ENCODE measurements around the gene PLEKHO1. TPM values are rescaled to one million over a fixed set of nuclear protein-coding genes. Genes with fewer than 3 reads are reported as not detected.

PLEKHO1 gene
- total RNA-seq, 4 donors from 2014 or later, result 5.2 to 23.1 (median 14.2) TPM

DNA sequence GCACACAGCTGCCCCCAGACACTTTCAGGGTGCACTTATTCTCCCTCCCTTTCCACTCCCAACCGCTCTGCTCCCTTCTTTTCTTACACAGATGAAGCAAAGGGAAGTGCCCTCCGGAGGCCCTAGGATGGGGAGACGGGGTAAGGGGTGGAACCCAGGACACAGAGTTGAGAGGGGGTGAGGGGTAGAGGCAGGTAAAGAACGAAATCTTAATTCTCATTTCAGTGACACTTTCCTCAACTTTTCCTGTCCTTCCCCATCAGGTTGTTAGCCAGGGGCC lies 12.8 kb downstream of the PLEKHO1 start:
- intact Hi-C loops (cut with DNase I), result no loop called here
- peaks cover 0 to 10% of the 10 kb centered on the region in 2 donors for H3K36me3 ChIP-seq
- H3K27me3 ChIP-seq, result no peaks in the 10 kb centered on the region
- H3K27ac ChIP-seq, result peak overlapping the region; percentile 81 to 96 (median 87)
- 47 to 52% methylated on average over 4 of the region's 4 CpGs for WGBS, 2 donors
- peaks cover 5 to 17% of the 10 kb centered on the region in 2 donors for H3K4me1 ChIP-seq
- H3K4me3 ChIP-seq (replicated peaks in 1 of 3), result no peak overlapping the region
- H3K9me3 ChIP-seq, result no peaks in the 10 kb centered on the region
- DNase-seq, result no peak
- no peak for TF ChIP-seq POLR2A (IDR thresholded peaks at IDR 0.05)
- TF ChIP-seq, protein P1, sequence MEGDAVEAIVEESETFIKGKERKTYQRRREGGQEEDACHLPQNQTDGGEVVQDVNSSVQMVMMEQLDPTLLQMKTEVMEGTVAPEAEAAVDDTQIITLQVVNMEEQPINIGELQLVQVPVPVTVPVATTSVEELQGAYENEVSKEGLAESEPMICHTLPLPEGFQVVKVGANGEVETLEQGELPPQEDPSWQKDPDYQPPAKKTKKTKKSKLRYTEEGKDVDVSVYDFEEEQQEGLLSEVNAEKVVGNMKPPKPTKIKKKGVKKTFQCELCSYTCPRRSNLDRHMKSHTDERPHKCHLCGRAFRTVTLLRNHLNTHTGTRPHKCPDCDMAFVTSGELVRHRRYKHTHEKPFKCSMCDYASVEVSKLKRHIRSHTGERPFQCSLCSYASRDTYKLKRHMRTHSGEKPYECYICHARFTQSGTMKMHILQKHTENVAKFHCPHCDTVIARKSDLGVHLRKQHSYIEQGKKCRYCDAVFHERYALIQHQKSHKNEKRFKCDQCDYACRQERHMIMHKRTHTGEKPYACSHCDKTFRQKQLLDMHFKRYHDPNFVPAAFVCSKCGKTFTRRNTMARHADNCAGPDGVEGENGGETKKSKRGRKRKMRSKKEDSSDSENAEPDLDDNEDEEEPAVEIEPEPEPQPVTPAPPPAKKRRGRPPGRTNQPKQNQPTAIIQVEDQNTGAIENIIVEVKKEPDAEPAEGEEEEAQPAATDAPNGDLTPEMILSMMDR (IDR thresholded peaks at IDR 0.05), result no peak

GRCh38 chr1:150162862-150163706 lies 13.4 kb downstream of the PLEKHO1 start:
- Histone ChIP-seq H3K4me1 (peaks cover 5 to 17% of the 10 kb centered on the region in 2 donors), H3K27ac (peak overlapping the region; percentile 81 to 96 (median 87)), H3K36me3 (peaks cover 0 to 10% of the 10 kb centered on the region in 2 donors), H3K27me3 (no peaks in the 10 kb centered on the region), H3K4me3 (replicated peaks in 1 of 3) (no peak overlapping the region), H3K9me3 (no peaks in the 10 kb centered on the region)
- intact Hi-C loops (cut with DNase I), result no loop called here
- WGBS, 2 donors, result 15 to 16% methylated on average over 14 of the region's 14 CpGs
- peak in 1 of 2 donors; percentile 93 for TF ChIP-seq POLR2A (IDR thresholded peaks at IDR 0.05)
- TF ChIP-seq, protein P1 (IDR thresholded peaks at IDR 0.05), result peak in 1 of 6 experiments; percentile 26
- peak; percentile 90 to 91 for DNase-seq

GRCh38 chr1:150164224-150164623 lies 14.5 kb downstream of the PLEKHO1 start:
- Histone ChIP-seq H3K36me3 (peaks cover 0 to 3% of the 10 kb centered on the region in 2 donors), H3K4me1 (peaks cover 5 to 17% of the 10 kb centered on the region in 2 donors), H3K4me3 (replicated peaks in 1 of 3) (no peak overlapping the region), H3K27me3 (no peaks in the 10 kb centered on the region), H3K27ac (peak overlapping the region; percentile 71 to 96 (median 81)), H3K9me3 (no peaks in the 10 kb centered on the region)
- WGBS, 2 donors, result 93 to 94% methylated on average over 5 of the region's 5 CpGs
- DNase-seq, result no peak
- TF ChIP-seq, protein P1 (IDR thresholded peaks at IDR 0.05), result no peak
- no peak for TF ChIP-seq POLR2A (IDR thresholded peaks at IDR 0.05)
- intact Hi-C loops (cut with DNase I), result no loop called here

GRCh38 chr1:150164779-150165178 lies 15.1 kb downstream of the PLEKHO1 start:
- Histone ChIP-seq H3K36me3 (no peaks in the 10 kb centered on the region), H3K4me3 (replicated peaks in 1 of 3) (no peak overlapping the region), H3K27me3 (no peaks in the 10 kb centered on the region), H3K4me1 (peaks cover 5 to 17% of the 10 kb centered on the region in 2 donors), H3K9me3 (no peaks in the 10 kb centered on the region), H3K27ac (peak overlapping the region in 1 of 3 donors; percentile 96)
- 91 to 96% methylated on average over 5 of the region's 5 CpGs for WGBS, 2 donors
- DNase-seq, result no peak
- intact Hi-C loops (cut with DNase I), result loop anchor here (5.0 kb wide), 1 partner anchor 202 kb away; no protein-coding TSS in a partner anchor
- no peak for TF ChIP-seq POLR2A (IDR thresholded peaks at IDR 0.05)
- TF ChIP-seq, protein P1 (IDR thresholded peaks at IDR 0.05), result no peak

All from thyroid gland (tissue), 4 donors.